CD4-positive, alpha-beta T cell treated with Interleukin-2 at 100 ng/mL for 4 hours (primary cell): Measurements from ENCODE around the gene EEIG1.

Experiments used
- DNase-seq: peaks from one replicate; pipeline ENCODE4 v3.0.0-alpha.2; 2020; ENCODE audit warnings: low spot score

The EEIG1 gene

DNA sequence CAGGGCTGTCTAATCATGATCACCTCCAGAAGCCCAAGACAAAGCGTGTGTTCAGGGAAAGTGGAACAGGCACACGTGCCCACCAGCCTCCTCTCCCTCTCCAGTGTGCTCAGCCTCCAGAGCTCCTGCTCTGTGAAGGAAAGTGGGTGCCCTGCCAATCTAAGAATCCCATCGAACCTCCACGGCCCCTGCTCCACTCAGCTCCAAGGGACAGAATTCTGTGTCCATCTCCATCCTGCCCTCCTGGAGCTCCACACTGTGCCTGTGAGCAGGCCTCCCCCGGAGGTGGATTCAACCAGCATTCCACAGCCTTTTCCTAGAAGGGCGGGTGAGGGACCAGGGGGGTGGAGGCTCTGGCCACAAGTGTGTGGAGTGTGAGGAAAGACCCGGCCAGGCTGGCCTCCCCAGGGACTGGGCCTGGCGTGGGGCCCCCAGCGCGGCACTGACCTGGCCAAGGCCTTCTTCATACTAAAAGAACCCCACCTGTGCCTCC is 6.0 kb downstream of the EEIG1 start:
- no peak for DNase-seq

GRCh38 chr9:127974001-127974768 is 6.6 kb downstream of the EEIG1 start:
- no peak for DNase-seq

- no peak for DNase-seq
These were observed 7.4 kb downstream of the EEIG1 start for GRCh38 chr9:127973169-127974000.

DNA sequence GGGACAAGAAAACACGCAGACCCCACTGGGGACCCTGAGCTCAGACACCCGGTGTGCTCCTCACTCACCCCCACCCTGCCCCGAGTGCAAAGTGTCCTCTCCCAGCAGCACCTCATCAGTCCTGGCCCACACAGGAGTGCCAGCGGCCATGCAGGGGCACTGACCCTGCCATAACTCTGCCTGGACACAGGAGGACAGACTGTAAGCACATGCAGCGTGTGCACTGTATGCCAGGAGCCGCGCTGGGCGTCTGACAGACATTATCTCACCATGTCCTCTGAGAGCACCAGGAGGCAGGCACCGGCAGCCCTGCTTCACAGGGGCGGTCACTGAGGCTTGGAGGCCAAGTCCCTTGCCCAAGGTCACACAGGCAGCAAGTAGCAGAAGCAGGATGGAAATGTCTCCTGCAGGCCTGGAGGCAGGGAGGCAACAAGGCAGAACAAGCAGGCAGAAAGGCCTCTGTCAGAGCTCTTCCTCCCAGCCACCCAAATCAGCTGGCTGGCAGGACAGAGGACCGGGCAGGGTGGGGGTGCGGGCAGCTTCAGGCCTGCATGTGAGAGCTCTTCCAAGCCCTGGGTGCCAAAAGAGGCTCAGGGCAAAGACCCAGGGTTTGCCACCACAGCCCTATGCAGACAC is 8.4 kb downstream of the EEIG1 start:
- DNase-seq, result no peak

DNA sequence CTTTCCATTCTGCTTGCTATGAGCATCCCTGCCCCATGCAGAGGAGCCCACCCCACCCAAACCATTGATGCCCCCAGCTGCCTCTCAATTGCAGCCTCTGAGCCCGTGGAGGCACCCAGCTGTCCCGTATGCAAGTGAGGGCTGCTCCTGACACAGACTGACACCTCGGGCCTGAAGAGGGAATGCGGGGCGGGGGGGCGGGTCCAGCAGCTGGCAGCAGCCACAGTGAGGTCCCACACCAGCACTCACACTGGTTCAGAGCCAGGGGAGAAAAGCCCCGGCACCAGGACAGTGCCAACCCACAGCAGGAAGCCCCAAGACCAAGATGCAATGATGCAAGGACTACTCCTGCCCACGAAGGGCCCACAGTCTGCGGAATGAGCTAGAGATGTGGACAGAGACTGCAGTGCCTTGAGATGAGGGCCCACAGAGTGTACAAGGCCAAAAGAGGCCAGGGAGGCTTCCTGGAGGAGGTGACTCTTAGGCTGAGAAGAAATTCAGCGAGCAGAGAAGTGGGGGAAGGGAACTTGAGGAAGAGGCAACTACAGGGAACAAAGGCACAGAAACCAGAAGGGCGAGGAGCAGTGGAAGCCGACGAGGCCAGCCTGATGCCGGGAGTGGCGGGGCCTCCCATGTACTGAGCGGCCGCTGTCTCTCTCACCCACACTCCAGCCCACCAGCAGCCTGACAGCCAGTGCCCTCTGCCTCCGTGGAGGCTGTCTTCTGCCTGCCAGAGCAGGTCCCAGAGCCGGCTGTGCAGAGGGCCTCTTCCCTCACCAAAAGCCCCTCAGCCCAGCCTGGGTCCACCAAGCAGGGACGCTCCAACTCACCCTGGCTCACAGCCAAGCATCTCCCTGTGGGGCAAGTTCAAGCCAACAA is 9.2 kb downstream of the EEIG1 start:
- DNase-seq, result no peak

- peak; percentile 77 for DNase-seq
These were observed 10.1 kb downstream of the EEIG1 start for GRCh38 chr9:127970401-127971313.

DNA sequence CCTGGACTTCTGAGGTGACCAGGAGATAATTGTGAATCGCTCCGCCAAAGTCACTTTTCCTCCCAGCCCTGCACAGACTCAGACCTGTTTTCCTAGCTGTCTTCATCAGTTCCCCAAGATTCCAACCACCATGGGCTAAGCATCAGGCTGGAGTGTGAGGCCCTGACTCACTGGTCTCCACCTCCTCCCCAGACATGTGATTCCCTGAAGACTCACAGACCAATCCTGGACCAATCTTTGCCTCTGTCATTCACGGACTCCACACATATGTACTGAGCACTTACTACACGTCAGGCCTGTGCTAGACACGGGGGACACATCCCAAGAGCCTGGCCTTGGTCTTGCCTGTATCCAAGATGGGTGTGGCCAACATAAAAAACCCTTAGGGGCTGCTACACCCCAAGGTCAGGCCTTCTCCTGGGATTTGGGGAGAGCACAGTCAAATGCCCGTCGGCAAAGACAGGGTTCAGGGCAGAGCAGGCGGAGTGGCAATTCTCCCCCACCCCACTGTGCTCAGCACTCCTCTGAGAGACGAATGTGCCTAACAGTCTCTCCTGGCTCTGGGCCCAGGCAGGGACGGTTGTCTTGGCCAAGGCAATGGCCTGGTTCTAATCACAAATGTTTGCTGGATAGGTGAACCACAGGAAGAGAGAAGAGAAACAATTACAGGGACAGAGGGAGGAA is 11.9 kb downstream of the EEIG1 start:
- DNase-seq, result no peak

GRCh38 chr9:127968042-127968441 is 12.7 kb downstream of the EEIG1 start:
- DNase-seq, result peak; percentile 48

GRCh38 chr9:127967151-127967809 is 13.5 kb downstream of the EEIG1 start:
- no peak for DNase-seq

GRCh38 chr9:127966416-127967150 is 14.2 kb downstream of the EEIG1 start:
- DNase-seq, result no peak

DNA sequence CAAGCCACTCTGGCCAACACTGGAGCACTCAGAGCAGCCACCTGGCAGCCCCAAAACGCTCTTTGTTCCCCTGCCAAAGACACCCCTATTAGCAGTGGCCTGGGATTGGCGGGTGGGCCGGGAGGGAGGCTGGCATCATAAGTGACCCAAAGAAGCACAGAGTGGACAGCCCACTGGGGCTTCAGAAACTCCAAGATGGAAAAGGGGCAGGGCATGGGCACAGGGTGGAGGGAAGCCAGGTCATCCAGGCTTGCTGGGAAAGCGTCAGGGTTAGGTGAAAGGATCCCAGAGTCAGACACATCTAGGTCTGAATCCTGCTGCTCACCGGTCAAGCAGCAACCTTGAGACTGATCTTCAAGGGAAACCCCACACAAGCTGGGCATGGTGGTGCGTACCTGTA is 14.8 kb downstream of the EEIG1 start:
- no peak for DNase-seq

GRCh38 chr9:127963359-127964064 is 17.3 kb downstream of the EEIG1 start:
- no peak for DNase-seq

DNA sequence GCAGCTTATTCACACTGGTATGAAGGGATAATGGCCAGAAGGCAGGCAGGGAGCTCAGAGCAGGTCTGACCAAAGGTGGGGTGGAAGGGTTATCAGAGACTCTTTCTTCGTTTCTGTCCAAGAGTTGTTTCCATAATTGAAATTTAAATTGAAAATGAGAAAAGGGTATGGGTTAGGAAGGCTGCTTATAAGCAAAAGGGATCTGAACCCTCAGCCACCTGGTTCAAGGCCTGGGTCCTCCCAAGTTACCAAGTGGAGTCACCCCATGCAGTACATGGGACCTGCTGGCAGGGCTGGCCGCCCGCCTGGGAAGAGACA is 17.8 kb downstream of the EEIG1 start:
- DNase-seq, result no peak

DNA sequence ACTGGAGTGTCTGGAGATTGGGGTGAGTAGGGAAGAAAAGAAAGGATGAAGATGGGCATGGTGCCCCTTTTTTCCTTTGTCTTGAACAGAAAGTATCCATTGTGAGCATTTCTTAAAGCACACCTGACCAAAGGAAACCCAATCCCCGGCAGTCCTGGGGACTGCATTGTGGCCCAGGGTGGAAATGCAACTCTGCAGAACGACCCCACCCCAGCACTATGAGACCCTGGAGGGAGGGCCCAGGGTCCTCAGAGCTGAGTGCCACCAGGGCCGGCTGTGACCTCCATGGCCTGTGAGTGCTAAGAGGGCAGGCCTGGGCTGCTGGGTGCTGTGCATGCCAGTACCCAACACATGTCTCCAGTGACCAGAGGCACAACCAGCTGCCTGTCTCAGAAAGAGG is 18.5 kb downstream of the EEIG1 start:
- DNase-seq, result no peak

- DNase-seq, result no peak
These were observed 19.1 kb downstream of the EEIG1 start for GRCh38 chr9:127961613-127962155.

GRCh38 chr9:127961155-127961490 is 19.7 kb downstream of the EEIG1 start:
- DNase-seq, result no peak

DNA sequence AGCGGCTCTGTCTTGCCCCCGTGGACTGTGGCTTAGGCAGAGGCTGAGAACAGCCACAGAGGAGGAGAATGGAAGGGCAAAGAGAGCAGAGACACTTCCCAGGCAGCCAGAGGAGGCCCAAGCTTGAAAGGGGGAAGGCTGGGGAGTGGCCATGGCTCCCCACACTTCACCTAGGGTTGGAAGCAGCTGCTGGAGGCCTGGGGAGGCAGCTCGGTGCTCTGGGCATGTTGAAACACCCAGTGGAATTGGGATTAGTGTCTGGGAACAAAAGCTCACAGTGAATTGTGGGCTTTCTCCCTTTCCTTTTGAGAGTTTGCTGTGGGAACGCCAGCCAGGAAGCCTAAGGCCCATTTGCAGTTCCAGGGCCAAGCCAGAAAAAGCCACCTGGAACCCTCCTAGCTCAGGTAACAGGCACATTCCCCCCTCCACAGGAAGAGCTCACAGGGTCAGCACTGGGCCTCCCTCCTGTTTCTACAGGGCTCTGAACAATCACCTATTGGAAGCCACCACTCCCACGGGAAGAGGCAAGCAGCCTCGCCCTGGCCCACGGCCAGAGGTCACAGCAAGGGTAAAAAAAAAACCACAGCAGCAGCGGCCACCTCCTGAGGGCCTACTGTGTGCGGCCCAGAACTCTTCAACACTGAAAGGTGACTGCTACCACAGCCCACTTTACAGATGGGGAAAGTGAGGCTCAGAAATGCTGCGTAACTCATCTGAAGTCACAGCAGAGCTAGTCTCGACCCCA is 20.2 kb downstream of the EEIG1 start:
- no peak for DNase-seq
